ENCODE data around the gene STYXL2.

Gene STYXL2

DNA sequence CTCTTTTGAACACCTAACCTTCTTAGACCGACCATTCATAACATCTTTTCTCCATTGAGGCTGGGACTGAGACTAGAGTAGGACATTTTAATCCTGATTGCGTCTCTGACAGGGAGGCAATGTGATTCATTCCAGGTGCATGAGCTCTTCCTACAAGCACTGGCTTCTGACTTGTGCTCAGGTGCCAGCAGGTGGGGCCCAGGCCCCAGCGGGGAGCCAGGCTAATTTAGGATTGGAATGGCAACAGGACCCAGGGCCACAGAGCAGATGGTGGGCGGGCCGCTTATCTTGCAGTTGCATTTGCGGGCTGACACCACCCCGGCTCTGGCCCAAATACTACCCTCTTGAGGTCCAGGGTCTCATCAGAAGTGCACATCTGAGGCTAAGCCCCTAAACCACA, 7.8 kb upstream of the STYXL2 start:
- ChIA-PET CTCF (no interaction called here), POLR2A (interaction anchor here (1.8 kb wide), 1 partner anchor 134 kb away, joined by 6 read pairs; the partner anchor contains the start of gene POU2F1)
- TF ChIP-seq HDGF (IDR thresholded peaks at IDR 0.05; ENCODE audit: borderline replicate concordance) (no peak), SUZ12 (IDR thresholded peaks at IDR 0.05) (no peak), SP1 (IDR thresholded peaks at IDR 0.05) (no peak), BHLHE40 (IDR thresholded peaks at IDR 0.05; ENCODE audit: borderline replicate concordance) (no peak), PKNOX1 (IDR thresholded peaks at IDR 0.05) (no peak), CTBP1 (IDR thresholded peaks at IDR 0.05; ENCODE audit: borderline replicate concordance) (no peak)
- DNase-seq (ENCODE audit: extremely low spot score), result no peak

GRCh38 chr1:167086768-167087167, 7.1 kb upstream of the STYXL2 start:
- ChIA-PET CTCF (interaction anchor here (0.6 kb wide), 1 partner anchor 266 kb away, joined by 3 read pairs; no protein-coding TSS in a partner anchor), POLR2A (interaction anchor here (1.8 kb wide), 1 partner anchor 134 kb away, joined by 6 read pairs; the partner anchor contains the start of gene POU2F1)
- TF ChIP-seq SUZ12 (IDR thresholded peaks at IDR 0.05) (no peak), FOXM1 (IDR thresholded peaks at IDR 0.05; ENCODE audit: borderline replicate concordance) (no peak), ARNT (IDR thresholded peaks at IDR 0.05) (no peak), CTBP1 (IDR thresholded peaks at IDR 0.05; ENCODE audit: borderline replicate concordance) (no peak), FOXK2 (IDR thresholded peaks at IDR 0.05) (no peak), SP1 (IDR thresholded peaks at IDR 0.05) (no peak), FOXA1 (IDR thresholded peaks at IDR 0.05) (no peak), LEF1 (IDR thresholded peaks at IDR 0.05; ENCODE audit: borderline replicate concordance) (no peak), PKNOX1 (IDR thresholded peaks at IDR 0.05) (no peak), TARDBP (IDR thresholded peaks at IDR 0.05) (no peak), HDGF (IDR thresholded peaks at IDR 0.05; ENCODE audit: borderline replicate concordance) (no peak), ZNF384 (IDR thresholded peaks at IDR 0.05) (no peak), L3MBTL2 (conservative IDR thresholded peaks at IDR 0.05) (no peak)
- DNase-seq (ENCODE audit: extremely low spot score), result no peak

DNA sequence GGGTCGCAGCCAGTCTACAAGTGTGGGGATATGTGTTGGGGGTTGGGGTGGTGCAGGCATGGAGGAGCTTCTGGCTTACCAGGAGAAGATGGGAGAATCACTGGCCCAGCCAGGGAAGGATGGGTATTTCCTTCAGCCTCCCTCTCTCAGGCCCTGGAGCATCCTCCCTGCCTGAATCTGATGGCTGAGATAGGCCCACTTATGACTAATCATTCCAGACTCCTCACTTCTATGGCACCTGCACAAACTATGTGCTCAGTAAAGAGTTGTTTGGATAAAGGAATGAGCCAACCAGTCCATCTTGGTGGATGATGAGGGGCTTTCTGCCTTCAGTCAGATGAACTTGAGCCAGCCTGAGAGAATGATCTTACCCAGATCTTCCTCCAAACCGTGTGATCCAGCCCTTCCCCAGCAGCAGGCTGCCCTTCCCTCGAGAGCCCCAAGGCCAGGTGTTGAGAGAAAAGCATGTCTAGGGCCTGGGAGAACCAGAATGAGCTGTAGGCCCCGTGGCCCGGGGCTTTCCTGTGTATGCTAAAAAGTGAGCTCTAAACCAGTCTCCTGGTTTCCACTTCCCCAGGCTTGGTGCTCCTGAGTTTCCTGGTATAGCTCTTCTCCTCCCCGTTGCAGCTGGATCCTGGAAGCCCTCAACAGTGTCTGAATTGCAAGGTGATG, 5.0 kb upstream of the STYXL2 start:
- CTCF ChIA-PET, result no interaction called here
- DNase-seq (ENCODE audit: extremely low spot score), result no peak
- no peak for TF ChIP-seq NFRKB (IDR thresholded peaks at IDR 0.05)
- TF ChIP-seq FOXM1 (IDR thresholded peaks at IDR 0.05; ENCODE audit: borderline replicate concordance), result no peak
- no peak for TF ChIP-seq ZNF384 (IDR thresholded peaks at IDR 0.05)
- no peak for TF ChIP-seq TARDBP (IDR thresholded peaks at IDR 0.05)
- TF ChIP-seq FOXA1 (IDR thresholded peaks at IDR 0.05), result no peak
- no peak for TF ChIP-seq ARNT (IDR thresholded peaks at IDR 0.05)
- no peak for TF ChIP-seq CTBP1 (IDR thresholded peaks at IDR 0.05; ENCODE audit: borderline replicate concordance)
- POLR2A ChIA-PET, result interaction anchor here (1.0 kb wide), 1 partner anchor 132 kb away, joined by 3 read pairs; the partner anchor contains the start of gene POU2F1

GRCh38 chr1:167089939-167090313, 3.9 kb upstream of the STYXL2 start:
- ChIA-PET POLR2A (no interaction called here), CTCF (interaction anchor here (0.6 kb wide), 1 partner anchor 13 kb away, joined by 3 read pairs; no protein-coding TSS in a partner anchor)
- no peak for DNase-seq (ENCODE audit: extremely low spot score)
- TF ChIP-seq SUZ12 (IDR thresholded peaks at IDR 0.05) (no peak), FOXA1 (IDR thresholded peaks at IDR 0.05) (no peak), L3MBTL2 (conservative IDR thresholded peaks at IDR 0.05) (no peak), ARNT (IDR thresholded peaks at IDR 0.05) (no peak), PKNOX1 (IDR thresholded peaks at IDR 0.05) (no peak), SP1 (IDR thresholded peaks at IDR 0.05) (no peak), FOXM1 (IDR thresholded peaks at IDR 0.05; ENCODE audit: borderline replicate concordance) (no peak), TARDBP (IDR thresholded peaks at IDR 0.05) (no peak), LEF1 (IDR thresholded peaks at IDR 0.05; ENCODE audit: borderline replicate concordance) (no peak), NFRKB (IDR thresholded peaks at IDR 0.05) (no peak), ELF4 (IDR thresholded peaks at IDR 0.05) (no peak), BHLHE40 (IDR thresholded peaks at IDR 0.05; ENCODE audit: borderline replicate concordance) (no peak)

- TF ChIP-seq FOXA1 (IDR thresholded peaks at IDR 0.05) (no peak), FOXK2 (IDR thresholded peaks at IDR 0.05) (no peak), PKNOX1 (IDR thresholded peaks at IDR 0.05) (no peak), ELF4 (IDR thresholded peaks at IDR 0.05) (no peak), FOXM1 (IDR thresholded peaks at IDR 0.05; ENCODE audit: borderline replicate concordance) (no peak), ARNT (IDR thresholded peaks at IDR 0.05) (no peak), LEF1 (IDR thresholded peaks at IDR 0.05; ENCODE audit: borderline replicate concordance) (no peak), L3MBTL2 (conservative IDR thresholded peaks at IDR 0.05) (no peak), SP1 (IDR thresholded peaks at IDR 0.05) (no peak)
- no peak for DNase-seq (ENCODE audit: extremely low spot score)
- ChIA-PET CTCF (no interaction called here), POLR2A (no interaction called here)
These were observed 3.4 kb upstream of the STYXL2 start, which contains the start of gene GPA33 for GRCh38 chr1:167090314-167090942. TSS of gene GPA33 (minus strand) at chr1:167090377. CDS start at chr1:167090287, 90 bp downstream.
